NCI-H345 (cell line): ENCODE results near the gene TJP2.

ENCODE experiments used
- DNase-seq: peaks from one replicate; lab custom pipeline; 2025; lab: John Stamatoyannopoulos, UW

Gene TJP2

DNA sequence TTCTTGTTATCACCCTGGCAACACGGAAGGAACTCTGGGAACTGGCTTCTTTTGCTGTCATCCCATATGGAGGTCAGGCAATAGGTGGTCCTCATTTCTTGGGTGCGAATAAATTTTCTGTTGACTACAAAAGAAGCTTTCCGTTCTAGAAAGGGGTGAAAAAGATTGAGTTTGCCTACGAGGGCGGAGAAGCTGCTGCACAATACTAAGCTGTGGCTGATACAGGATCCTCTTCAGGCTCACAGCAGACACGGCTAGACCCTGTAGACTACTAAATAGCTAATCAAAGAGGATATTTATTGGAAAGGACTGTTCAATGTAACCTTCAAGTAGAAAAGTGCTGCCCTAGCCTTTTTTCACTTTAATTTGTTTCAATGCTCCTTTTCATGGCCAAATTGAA, 58.1 kb downstream of the TJP2 start:
- DNase-seq, result no peak

DNA sequence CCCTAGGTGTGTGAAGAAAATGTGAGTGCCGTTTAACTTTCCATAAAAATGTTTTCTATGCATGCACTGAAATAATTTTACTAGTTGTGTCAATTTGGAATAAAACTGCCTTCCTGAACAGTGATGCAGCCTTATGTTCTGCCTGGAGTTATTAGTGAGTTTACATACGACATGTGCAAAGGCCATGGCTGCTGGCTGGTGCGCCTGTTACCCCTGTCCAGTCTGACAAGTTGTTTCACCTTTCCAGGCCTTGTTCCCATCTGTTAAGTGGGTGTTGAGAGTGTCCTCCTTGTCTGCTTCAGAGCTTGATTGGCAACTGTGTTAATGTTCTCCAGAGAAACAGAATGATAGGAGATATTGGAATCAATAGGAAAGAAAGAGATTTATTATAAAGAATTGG, 60.6 kb downstream of the TJP2 start:
- DNase-seq, result no peak

DNA sequence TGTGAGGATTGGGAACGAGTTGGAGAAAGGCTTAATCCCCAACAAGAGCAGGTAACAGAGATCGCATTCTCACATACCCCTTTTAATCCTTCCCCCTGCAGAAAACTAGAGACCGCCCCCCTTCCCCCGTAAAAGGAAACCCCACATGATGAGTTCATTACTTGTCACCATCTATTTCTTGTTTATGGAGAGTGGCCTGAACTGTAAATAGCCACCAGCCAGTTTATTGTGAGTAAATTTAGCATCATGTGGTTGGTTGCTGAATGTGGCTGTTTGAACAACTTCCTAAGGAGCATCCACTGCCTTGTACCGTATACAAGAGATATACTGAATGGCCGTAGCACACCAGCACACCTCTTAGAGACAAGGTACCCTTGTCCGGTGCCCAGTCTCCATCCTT, 62.1 kb downstream of the TJP2 start:
- DNase-seq, result no peak

DNA sequence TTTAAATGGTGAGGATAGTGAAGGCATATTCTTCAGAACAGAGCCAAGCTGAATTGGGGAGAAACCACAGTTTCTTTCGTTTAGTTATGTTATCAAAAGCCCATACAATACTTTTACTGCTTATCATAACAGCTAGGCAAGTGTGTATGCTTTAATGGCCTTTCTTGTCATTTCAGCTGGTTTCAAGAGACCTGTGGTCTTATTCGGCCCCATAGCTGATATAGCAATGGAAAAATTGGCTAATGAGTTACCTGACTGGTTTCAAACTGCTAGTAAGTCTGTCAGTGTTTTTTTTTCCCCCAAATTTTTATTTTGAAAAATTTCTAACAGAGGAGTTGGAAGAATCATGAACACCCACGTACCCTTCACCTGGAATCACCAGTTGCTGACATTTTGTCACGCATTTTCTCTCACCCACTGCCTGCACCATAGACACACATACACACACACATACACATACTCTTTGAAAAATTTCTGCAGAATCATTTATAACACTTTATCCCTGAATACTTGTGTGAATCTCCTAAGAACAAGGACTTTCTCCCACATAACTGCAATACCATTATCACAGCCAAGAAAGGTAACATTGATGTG, 63.7 kb downstream of the TJP2 start:
- DNase-seq, result no peak

DNA sequence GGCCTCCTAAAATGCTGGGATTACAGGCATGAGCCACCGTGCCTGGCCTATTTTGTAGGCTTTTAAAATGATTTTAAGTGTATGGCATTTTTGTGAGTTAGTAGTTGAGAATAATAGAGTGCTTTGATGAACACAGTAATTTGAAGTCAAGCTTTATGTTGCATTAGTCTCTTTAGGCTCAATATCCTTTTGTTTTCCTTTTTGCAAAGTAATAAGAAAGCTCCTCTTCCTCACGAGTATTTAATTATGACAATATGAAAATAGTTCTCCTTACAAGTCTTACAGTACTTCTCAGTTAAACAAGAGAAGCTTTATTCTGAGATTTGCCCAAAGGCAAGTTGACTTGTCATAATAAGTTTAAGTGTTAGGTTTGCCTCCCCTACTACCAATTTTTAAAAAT, 69.0 kb downstream of the TJP2 start:
- no peak for DNase-seq

DNA sequence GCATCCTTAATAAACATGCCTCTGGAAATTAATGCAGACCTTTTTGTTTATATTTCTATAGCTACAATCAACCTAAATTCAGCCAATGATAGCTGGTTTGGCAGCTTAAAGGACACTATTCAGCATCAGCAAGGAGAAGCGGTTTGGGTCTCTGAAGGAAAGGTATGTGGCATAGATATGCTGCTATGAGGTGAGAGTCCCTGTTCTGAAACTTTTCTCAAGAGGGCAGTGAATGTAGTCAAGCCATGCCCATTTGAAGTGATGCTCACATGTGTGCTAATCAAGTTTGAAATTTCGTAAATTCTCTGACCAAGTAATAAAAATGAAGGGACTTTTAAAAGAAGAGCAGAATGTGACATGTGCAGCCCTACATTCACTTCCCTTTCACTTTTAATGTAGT, 72.6 kb downstream of the TJP2 start:
- no peak for DNase-seq

DNA sequence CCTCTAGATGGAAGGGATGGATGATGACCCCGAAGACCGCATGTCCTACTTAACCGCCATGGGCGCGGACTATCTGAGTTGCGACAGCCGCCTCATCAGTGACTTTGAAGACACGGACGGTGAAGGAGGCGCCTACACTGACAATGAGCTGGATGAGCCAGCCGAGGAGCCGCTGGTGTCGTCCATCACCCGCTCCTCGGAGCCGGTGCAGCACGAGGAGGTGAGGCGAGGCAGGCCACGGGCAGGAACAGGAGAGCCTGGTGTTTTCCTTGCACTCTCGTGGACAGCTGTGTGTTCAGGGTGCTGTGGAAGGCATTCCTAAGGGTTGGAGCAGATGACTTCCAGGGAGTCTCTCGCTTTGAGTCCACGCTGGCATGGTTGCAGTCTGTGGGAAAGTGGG, 73.9 kb downstream of the TJP2 start:
- no peak for DNase-seq

DNA sequence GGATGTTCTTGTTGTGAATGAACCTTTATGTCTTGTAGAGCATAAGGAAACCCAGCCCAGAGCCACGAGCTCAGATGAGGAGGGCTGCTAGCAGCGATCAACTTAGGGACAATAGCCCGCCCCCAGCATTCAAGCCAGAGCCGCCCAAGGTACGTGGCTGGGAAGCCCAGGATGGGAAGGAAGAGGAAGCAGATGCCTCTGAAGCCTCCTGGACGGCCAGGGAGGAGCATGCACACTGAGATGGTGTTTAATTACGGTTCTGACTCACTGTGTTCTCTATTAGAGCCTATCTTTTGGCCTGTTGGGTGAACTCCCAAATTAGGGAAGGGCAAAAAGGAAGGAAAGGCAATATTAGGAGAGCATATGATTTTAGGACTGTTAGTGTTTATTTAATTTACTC, 75.3 kb downstream of the TJP2 start:
- no peak for DNase-seq

DNA sequence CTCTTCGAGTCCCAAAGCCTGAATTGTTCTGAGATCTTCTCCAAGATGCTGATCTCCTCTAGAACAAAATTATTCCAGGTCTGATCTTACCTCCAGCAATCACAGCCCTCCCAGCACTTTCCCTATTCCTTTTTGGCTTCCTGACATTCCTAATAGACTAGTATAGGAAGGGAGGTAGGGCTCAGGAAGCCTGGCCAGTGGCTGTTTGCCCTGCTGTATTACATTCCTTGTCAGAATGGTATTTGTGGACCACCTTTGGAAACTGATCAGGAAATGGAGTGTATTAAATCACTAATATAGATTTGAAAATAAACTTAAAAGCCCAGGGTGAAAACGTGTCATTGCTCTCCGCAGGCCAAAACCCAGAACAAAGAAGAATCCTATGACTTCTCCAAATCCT, 76.6 kb downstream of the TJP2 start:
- no peak for DNase-seq

DNA sequence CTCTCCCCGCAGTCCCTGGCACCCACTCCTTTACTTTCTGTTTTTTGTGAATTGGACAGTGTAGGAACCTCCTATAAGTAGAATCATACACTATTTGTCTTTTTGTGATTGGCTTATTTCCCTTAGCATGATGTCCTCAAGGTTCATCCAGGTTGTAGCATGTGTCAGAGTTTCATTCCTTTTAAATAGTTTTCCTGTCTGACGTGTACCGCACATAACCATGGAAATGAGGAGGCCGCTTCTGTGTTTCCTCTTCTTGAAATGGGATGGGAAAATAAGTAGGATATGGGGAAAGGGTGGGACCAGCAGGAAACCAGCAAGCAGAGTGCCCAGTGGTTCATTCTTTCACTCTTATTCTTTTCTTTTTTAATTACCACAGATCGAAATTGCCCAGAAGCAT, 78.4 kb downstream of the TJP2 start:
- no peak for DNase-seq

DNA sequence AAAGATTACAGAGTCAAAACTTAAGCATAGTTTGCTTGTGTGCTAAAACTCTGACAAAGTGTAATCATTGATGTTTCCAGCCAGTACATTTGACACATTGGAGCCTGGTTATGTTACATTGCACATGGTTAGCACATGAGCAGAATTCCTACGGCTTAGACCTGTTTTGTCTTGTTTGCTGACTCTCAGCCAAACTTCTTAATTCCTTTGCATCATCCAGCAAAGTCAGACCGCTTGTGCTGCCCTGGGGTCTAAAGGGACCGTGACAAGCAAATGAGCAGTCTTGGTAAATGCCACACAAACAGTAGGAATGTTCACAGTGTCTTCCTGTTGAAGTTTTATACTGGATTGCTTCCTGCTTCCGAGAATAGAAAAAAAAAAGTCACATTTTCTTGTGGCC, 79.0 kb downstream of the TJP2 start:
- no peak for DNase-seq

DNA sequence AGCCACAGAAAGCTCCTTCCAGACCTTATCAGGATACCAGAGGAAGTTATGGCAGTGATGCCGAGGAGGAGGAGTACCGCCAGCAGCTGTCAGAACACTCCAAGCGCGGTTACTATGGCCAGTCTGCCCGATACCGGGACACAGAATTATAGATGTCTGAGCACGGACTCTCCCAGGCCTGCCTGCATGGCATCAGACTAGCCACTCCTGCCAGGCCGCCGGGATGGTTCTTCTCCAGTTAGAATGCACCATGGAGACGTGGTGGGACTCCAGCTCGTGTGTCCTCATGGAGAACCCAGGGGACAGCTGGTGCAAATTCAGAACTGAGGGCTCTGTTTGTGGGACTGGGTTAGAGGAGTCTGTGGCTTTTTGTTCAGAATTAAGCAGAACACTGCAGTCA, 80.1 kb downstream of the TJP2 start:
- DNase-seq, result no peak

DNA sequence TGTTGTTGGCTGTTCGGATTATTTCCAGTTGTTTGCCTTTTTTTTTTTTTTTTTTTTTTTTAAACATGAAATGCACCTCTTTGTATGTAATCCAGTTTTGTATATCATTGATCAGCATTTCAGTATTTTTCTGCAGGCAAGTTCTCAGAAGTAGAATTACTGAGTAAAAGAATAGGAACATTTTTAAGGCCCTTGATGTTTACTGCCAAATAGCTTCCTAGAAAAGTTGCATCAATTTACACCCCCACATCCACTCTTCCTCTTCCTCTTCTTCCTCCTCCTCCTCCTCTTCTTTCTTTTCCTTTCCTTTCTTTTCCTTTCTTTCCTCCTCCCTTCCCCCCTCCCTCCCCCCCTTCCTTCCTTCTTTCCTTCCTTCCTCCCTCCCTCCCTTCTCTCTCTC, 81.5 kb downstream of the TJP2 start:
- no peak for DNase-seq

DNA sequence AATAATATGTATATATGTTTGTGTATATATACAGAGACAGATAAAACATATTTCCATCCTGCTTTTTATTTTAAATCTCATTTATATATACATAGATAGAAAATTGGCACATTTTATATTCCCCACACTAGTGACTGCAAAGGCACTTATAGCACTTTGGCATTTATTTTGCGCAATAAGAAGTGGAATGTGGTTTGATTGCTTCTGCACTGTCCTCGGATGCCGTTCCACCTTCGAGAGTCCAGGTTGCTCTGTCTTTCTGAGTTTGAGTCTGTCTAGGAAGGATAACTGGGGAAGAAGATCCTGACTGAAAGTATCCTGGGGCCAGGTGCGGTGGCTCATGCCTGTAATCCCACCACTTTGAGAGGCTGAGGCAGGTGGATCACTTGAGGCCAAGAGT, 84.5 kb downstream of the TJP2 start:
- DNase-seq, result no peak

DNA sequence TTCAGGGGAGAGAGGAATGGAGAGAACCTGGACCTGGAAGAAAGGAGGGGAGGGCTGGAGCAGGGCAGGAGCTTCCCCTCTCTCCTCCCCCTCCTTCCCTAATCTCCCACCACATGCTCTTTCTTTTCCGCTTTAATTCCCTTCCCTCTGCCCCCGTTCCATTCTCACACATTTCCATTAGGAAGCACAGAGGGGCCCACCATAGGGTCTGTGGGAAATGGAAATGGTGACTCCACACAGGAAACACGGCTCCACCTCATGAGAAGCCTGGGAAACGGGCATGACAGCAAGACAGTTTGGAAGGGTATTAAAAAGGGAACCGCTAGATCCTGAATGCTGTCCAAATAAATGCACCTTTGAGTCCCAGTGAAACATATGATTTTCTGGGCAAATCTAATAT, 86.1 kb downstream of the TJP2 start:
- DNase-seq, result no peak

DNA sequence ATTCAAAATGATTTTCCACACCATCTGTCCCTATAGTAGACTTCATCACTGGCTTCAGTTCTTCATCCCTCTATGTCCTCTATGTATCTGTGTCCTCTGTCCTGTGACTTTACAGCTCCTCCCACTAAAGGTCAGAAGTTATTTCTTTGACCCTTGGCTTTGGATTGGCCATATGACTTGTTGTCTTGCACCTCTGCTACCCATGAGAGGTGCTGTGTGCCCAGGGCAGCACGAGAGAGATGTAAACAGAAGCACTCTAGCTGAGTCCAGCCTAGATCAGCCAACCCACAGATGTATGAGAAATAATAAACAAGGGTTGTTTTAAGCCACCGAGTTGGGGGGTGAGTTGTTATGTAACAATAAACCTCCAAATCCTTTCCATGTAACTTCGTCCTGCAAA, 87.6 kb downstream of the TJP2 start:
- DNase-seq, result no peak

DNA sequence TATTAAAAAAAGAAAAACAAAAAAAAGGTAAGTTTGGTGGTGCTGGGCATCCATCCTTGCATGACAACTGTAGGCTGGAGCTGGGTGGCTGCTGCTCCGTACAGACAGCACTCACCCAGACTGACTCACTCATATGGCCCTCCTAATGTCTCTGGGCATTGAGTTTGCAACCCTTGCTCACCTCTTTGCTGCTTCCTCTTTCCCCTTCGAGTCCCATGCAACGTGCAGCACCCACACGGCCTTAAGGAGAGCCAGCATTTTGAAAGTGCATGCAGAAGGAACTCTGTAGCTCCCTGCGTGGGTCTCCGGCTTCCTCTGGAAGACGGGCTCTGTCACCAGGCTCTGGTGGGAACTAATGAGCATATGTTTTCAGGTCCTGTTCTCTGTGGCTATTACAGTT, 90.4 kb downstream of the TJP2 start:
- no peak for DNase-seq

DNA sequence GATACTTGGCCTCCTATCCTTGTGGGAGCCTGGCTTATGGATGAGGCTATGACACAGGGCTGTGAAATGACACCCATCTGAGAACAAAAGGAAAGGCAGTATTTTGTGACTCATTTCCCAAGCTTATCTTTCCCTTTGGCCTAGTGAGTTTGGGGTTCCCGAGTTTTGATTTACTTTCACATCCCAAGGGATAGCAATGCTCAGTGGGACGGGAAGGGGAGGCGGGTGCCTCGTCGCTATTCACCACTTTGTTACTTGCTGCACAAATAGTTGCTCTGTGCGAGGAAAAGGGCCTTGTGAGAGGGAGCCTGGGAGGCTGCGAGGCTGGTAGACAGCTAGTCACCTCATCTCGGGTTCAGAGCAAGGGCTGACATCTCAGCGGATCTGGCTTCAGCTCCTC, 91.8 kb downstream of the TJP2 start:
- no peak for DNase-seq

DNA sequence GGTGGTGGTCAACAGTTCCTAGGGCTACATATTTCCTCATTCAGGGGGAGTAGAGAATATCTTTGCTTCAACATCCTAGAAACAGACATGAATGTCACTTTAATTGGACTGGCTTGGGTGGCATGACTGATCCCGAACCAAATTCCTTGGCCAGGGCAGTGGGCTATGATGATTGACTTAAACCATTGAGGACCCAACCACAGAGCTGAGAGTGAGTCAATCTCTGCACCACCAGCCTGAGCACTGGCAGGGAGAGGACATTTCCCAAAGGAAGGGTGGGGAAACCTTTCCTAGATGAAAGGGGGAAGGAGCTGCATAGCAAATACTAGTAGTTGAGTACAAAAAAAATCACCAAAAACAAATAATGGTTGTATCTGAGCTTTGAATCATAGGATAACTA, 98.1 kb downstream of the TJP2 start:
- no peak for DNase-seq

DNA sequence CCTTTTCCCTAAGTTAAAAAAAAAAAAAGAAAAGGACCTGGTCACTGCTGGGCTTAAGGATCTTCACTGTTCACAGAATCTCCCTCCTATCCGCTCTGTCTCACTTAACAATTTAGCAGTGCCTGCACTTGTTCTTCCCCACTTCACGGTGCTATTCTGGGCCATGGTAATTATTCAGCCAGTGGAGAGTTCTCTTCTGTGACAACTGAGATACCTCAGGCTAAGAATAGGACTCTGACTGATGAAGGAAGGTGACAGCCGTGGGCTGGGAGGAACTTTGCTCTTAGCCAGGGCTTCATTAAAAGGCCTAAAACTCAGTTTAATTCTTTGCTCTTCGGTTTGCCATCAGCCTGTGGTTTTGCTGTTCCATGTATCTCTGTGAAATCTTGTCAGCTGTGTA, 99.1 kb downstream of the TJP2 start:
- peak; percentile 6 for DNase-seq

DNA sequence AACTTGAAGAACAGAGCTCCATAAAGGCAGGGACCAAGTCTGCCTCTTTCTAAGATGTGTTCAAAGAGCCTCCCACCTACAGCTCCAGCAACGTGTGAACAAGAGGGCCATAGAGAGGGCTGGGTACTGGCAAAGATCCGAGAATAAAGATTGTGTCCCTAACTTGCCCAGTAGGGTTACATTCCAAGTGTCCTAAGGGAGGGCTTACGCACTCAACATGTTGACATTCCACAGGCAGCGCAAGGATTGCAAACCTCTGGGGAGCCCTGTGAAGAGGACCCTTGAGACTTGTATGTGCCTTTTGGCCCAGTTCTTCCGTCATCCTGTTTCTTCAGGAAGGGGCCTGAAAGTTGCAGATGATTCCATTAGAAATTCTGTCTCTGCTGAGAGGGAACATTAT, 102.7 kb downstream of the TJP2 start:
- no peak for DNase-seq

DNA sequence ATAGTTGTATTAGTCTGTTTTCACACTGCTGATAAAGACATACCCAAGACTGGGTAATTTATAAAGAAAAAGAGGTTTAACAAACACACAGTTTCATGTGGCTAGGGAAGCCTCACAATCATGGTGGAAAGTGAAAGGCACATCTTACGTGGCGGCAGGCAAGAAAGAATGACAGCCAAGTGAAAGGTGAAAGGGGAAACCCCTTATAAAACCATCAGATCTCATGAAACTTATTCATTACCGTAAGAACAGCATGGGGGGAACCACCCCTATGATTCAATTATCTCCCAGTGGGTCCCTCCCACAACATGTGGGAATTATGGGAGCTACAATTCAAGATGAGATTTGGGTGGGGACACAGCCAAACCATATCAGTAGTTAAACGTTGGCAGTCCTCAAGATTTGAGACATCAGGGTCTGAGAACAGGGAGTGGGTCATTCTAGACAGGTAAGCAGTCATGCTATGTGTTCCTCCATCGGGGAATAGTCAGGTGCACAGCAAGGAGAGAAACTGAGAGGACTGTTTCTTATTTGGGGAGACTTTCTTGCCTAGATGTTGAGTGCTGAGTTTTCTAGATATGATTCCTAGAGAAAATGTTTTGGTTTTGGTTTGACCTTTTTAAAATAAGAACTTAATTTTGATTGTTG, 105.1 kb downstream of the TJP2 start:
- DNase-seq, result no peak

DNA sequence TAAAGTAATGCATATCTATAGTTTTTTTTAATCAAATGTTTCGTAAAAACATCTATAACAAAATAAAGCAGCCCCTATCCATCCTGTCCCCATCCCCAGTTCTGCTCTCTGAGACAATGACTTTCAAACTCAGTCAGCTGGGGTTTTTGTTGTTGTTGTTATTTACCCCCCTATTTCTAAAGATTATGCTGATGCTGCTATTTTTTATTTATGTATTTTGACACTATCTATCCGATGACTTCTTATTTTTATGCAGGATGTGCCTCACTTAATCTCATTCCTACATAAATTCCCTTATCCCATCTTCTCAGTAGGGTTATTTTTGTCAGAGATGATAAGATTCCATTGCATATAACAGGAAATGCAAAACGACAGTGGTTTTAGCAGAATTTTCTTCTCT, 105.7 kb downstream of the TJP2 start:
- no peak for DNase-seq

DNA sequence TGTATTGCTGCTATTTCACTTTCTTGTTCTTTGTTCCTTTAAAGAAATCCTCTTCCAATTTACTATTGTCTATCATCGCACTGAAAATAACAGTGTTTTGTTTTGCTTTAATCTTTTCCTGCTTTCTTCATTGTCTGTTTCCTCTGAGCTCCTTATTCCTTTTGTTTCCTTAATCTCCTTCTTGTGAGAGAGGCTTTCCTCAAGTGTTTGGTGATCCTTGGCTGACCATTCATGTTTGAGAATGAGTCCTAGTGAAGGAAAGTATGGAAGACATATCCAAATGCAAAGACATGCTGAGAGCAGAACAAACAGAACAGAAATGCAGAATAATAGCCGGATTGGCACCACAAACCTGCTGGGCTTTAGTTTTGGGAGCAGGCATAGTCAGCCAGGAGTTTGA, 108.9 kb downstream of the TJP2 start:
- DNase-seq, result no peak

DNA sequence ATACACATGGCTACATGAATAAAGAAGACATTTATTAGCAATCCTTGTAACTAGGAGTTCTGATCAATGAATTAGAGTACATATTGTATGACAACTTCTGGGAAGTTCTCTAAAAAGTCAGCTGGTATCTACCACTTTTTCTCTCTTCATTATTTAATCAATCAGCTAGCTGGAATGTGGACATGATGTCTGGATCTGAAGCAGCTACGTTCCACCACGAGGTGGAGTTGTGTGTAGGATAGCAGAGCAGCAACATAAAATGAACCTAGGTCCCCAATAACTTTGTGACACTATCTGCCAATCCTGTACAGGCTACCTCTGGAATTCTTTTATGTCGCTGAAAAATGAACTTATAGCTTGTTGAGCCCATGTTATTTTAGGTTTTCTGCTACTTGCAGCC, 118.0 kb downstream of the TJP2 start:
- no peak for DNase-seq
